ENCODE results near the gene OR52A1.
"Not testable (repeated sequence)": the region's sequence is repeated elsewhere in the genome, so short reads cannot be mapped to it uniquely, and the experiment has no call there.

The OR52A1 gene

DNA sequence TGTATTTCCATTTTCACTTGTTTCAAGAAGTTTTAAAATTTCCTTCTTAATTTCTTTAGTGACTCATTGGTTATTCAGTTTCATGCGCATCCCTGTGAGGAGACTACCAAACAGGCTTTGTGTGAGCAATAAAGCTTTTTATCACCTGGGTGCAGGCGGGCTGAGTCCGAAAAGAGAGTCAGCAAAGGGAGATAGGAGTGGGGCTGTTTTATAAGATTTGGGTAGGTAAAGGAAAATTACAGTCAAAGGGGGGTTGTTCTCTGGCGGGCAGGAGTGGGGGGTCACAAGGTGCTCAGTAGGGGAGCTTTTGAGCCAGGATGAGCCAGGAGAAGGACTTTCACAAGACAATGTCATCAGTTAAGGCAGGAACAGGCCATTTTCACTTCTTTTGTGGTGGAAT lies 5.7 kb upstream of the OR52A1 start:
- not testable (repeated sequence) for H3K4me1 Mint-ChIP-seq (ENCODE audit: low read depth); H3K27me3 Mint-ChIP-seq (ENCODE audit: low read depth); H3K9me3 Mint-ChIP-seq; H3K36me3 Mint-ChIP-seq (ENCODE audit: low read depth); H3K27ac Mint-ChIP-seq; DNase-seq (ENCODE audit: low spot score); H3K4me3 Mint-ChIP-seq

- Mint-ChIP-seq H3K27ac (no peak overlapping the region), H3K27me3 (ENCODE audit: low read depth) (no peaks in the 10 kb centered on the region), H3K9me3 (no peaks in the 10 kb centered on the region), H3K36me3 (ENCODE audit: low read depth) (no peaks in the 10 kb centered on the region), H3K4me1 (ENCODE audit: low read depth) (no peaks in the 10 kb centered on the region), H3K4me3 (no peak overlapping the region)
- DNase-seq (ENCODE audit: low spot score), result no peak
These were observed 5.2 kb upstream of the OR52A1 start for GRCh38 chr11:5159806-5160205.

GRCh38 chr11:5153574-5154431 lies 754 bp downstream of the OR52A1 start:
- Mint-ChIP-seq H3K27ac (no peak overlapping the region), H3K36me3 (ENCODE audit: low read depth) (no peaks in the 10 kb centered on the region), H3K4me1 (ENCODE audit: low read depth) (no peaks in the 10 kb centered on the region), H3K4me3 (no peak overlapping the region), H3K27me3 (ENCODE audit: low read depth) (no peaks in the 10 kb centered on the region), H3K9me3 (no peaks in the 10 kb centered on the region)
- no peak for DNase-seq (ENCODE audit: low spot score)

GRCh38 chr11:5151713-5152153 lies 2.8 kb downstream of the OR52A1 start:
- Mint-ChIP-seq H3K4me3 (no peak overlapping the region), H3K9me3 (no peaks in the 10 kb centered on the region), H3K4me1 (ENCODE audit: low read depth) (no peaks in the 10 kb centered on the region), H3K27me3 (ENCODE audit: low read depth) (no peaks in the 10 kb centered on the region), H3K36me3 (ENCODE audit: low read depth) (no peaks in the 10 kb centered on the region), H3K27ac (no peak overlapping the region)
- no peak for DNase-seq (ENCODE audit: low spot score)

DNA sequence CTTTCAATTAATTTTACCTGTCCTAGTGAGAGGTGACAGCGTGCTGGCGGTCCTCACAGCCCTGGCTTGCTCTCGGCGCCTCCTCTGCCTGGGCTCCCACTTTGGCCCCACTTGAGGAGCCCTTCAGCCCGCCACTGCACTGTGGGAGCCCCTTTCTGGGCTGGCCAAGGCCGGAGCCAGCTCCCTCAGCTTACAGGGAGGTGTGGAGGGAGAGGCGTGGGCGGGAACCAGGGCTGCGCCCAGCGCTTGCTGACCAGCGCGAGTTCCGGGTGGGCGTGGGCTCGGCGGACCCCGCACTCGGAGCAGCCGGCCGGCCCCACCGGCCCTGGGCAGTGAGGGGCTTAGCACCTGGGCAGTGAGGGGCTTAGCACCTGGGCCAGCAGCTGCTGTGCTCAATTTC lies 10.4 kb downstream of the OR52A1 start:
- DNase-seq (ENCODE audit: low spot score); H3K27ac Mint-ChIP-seq; H3K36me3 Mint-ChIP-seq (ENCODE audit: low read depth); H3K4me3 Mint-ChIP-seq; H3K27me3 Mint-ChIP-seq (ENCODE audit: low read depth); H3K9me3 Mint-ChIP-seq; H3K4me1 Mint-ChIP-seq (ENCODE audit: low read depth): not testable (repeated sequence)

DNA sequence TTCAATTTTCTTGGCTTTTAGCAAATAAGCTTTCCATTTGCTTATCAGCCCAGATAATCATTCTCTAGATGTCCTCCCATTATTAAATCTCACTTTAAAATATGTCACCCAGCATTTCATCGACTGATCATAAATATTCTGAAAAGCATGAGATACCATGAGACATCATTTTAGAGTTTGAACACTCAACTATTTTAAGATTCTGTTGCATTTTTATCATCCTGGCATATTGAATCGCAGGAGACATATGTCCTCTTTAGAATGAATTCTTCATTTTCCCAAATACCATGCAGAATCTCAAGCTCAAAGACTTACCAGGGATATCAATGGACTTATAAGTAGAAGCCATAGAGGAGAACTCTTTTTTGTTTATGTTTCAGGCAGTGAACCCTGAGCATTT lies 16.6 kb downstream of the OR52A1 start, which contains the start of gene OR52A5:
OR52A5 (minus strand) TSS at position 361 of the 400 bp plus-strand sequence. CDS start 5,714 bp downstream, outside the sequence.
- H3K27ac Mint-ChIP-seq, result no peak within 1 kb of the TSS
- H3K4me3 Mint-ChIP-seq, result no peak within 1 kb of the TSS
- H3K4me1 Mint-ChIP-seq (ENCODE audit: low read depth), result no peaks in the 10 kb centered on the region
- no peaks in the 10 kb centered on the region for H3K36me3 Mint-ChIP-seq (ENCODE audit: low read depth)
- no peaks in the 10 kb centered on the region for H3K9me3 Mint-ChIP-seq
- no peak for DNase-seq (ENCODE audit: low spot score)
- no peaks in the 10 kb centered on the region for H3K27me3 Mint-ChIP-seq (ENCODE audit: low read depth)

GRCh38 chr11:5137014-5137413 lies 17.5 kb downstream of the OR52A1 start:
- no peak for DNase-seq (ENCODE audit: low spot score)
- H3K9me3 Mint-ChIP-seq, result no peaks in the 10 kb centered on the region
- H3K4me1 Mint-ChIP-seq (ENCODE audit: low read depth), result no peaks in the 10 kb centered on the region
- H3K36me3 Mint-ChIP-seq (ENCODE audit: low read depth), result no peaks in the 10 kb centered on the region
- no peaks in the 10 kb centered on the region for H3K27me3 Mint-ChIP-seq (ENCODE audit: low read depth)
- no peak overlapping the region for H3K27ac Mint-ChIP-seq
- no peak overlapping the region for H3K4me3 Mint-ChIP-seq

DNA sequence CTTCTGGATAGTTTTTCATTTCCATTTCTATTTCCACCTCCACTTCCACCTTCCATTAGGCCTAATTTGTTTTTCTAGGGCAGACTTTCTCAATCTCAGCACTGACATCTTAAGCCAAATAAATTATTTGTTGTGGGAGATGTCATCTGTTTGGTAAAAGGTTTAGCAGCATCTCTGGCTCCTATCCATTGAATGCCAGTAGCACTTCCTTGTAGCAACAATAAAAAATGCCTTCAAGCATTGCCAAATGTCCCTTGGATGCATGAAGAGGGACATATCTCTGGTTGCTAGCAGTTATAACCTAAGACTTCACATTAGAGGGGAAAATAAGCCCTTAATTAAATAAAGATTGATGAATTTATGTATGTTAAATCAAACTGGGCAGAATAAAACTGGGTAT lies 18.3 kb downstream of the OR52A1 start:
- H3K4me1 Mint-ChIP-seq (ENCODE audit: low read depth), result no peaks in the 10 kb centered on the region
- H3K36me3 Mint-ChIP-seq (ENCODE audit: low read depth), result no peaks in the 10 kb centered on the region
- no peaks in the 10 kb centered on the region for H3K9me3 Mint-ChIP-seq
- no peak for DNase-seq (ENCODE audit: low spot score)
- H3K27me3 Mint-ChIP-seq (ENCODE audit: low read depth), result no peaks in the 10 kb centered on the region
- H3K27ac Mint-ChIP-seq, result no peak overlapping the region
- no peak overlapping the region for H3K4me3 Mint-ChIP-seq

DNA sequence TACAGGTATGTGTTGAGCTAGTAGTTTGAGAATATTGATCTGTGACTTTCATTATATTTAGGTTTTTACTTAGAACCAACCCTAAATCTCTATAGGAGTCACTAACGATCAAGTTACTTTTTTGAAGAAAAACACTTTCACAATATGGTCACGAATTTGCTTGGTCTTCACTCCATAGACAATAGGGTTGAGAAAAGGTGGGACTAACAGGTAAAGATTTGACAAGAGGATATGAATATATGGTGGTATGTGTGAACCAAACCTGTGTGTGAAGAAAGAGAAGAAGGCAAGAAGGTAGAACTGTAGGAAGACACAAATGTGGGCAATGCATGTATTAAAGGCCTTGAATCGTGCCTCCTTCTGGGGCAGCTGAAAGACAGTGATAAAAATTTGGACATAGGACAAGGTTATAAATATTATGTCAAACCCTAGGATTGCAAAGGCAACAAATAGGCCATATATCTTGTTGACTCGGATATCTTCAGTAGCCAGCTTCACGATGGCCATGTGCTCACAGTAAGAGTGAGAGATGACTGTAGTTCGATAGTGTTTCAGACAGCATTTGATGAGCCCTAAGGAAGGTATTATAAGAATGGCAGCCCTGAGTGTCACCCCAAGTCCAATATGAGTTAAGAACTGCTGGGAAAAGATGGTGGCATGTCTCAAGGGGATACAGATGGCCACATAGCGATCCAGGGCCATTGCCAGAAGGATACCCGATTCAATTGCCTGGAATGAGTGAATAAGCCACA lies 22.8 kb downstream of the OR52A1 start:
- Mint-ChIP-seq H3K4me3 (no peak overlapping the region), H3K27ac (no peak overlapping the region), H3K4me1 (ENCODE audit: low read depth) (no peaks in the 10 kb centered on the region), H3K36me3 (ENCODE audit: low read depth) (no peaks in the 10 kb centered on the region), H3K27me3 (ENCODE audit: low read depth) (no peaks in the 10 kb centered on the region), H3K9me3 (no peaks in the 10 kb centered on the region)
- no peak for DNase-seq (ENCODE audit: low spot score)

DNA sequence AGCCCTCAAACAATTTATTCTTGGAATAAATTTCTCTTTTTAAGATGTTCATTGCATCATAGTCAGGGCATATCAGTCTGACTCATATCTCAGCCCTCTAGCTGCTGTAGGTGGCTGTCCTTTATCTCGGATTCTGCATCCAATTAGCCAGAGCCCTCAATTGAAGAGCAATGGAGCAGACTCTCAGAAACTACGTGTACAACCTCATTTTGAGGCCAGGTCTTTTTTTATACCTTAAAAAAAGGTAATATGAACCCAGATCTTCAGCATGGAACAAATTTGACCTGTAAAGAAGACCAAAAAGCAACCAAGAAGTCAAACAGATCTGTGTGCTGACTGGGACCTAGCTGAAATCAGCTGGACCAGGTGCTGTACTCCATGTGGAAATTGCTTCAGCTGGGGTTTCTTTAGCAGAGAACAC lies 25.1 kb downstream of the OR52A1 start:
- no peaks in the 10 kb centered on the region for H3K4me1 Mint-ChIP-seq (ENCODE audit: low read depth)
- DNase-seq (ENCODE audit: low spot score), result no peak
- no peak overlapping the region for H3K27ac Mint-ChIP-seq
- no peak overlapping the region for H3K4me3 Mint-ChIP-seq
- no peaks in the 10 kb centered on the region for H3K9me3 Mint-ChIP-seq
- no peaks in the 10 kb centered on the region for H3K27me3 Mint-ChIP-seq (ENCODE audit: low read depth)
- no peaks in the 10 kb centered on the region for H3K36me3 Mint-ChIP-seq (ENCODE audit: low read depth)

- Mint-ChIP-seq H3K4me3 (no peak overlapping the region), H3K27ac (no peak overlapping the region), H3K27me3 (ENCODE audit: low read depth) (no peaks in the 10 kb centered on the region), H3K36me3 (ENCODE audit: low read depth) (no peaks in the 10 kb centered on the region), H3K4me1 (ENCODE audit: low read depth) (no peaks in the 10 kb centered on the region), H3K9me3 (no peaks in the 10 kb centered on the region)
- no peak for DNase-seq (ENCODE audit: low spot score)
These were observed 29.5 kb downstream of the OR52A1 start for GRCh38 chr11:5124891-5125620.

DNA sequence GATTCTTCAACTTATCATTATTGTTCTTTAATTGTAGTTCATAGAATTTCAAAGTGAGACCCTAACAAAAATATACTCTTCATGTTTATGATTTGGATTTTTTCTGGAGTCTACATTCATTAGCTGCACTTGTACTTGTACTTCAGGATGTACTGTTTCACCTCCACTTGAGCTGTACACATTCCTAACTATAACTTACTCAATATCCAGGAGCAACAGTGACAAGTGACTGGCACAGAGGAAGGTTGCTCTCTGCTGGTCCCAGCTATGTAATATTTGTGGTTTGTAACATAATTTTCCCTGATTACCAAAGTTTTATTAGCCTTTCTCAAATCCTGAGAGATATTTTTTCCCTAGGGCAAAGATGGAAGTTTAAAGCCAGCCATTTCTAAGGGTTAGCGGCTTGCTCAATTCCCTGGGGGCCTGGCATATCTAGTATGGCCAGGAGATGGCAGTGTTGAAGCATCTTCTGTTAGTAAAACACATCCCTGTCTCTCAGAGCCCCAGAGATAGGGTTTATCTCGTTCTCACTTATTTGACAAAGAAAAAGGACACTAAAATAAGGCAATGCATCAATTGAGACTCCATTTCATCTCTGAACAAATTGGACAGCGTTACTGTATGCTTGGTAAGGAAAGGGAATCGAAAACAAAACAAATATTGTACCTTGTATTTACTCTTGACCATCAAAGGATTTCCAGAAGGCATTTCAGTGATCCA lies 30.6 kb downstream of the OR52A1 start:
- no peak overlapping the region for H3K27ac Mint-ChIP-seq
- no peaks in the 10 kb centered on the region for H3K27me3 Mint-ChIP-seq (ENCODE audit: low read depth)
- DNase-seq (ENCODE audit: low spot score), result no peak
- no peak overlapping the region for H3K4me3 Mint-ChIP-seq
- H3K4me1 Mint-ChIP-seq (ENCODE audit: low read depth), result no peaks in the 10 kb centered on the region
- H3K9me3 Mint-ChIP-seq, result no peaks in the 10 kb centered on the region
- no peaks in the 10 kb centered on the region for H3K36me3 Mint-ChIP-seq (ENCODE audit: low read depth)

DNA sequence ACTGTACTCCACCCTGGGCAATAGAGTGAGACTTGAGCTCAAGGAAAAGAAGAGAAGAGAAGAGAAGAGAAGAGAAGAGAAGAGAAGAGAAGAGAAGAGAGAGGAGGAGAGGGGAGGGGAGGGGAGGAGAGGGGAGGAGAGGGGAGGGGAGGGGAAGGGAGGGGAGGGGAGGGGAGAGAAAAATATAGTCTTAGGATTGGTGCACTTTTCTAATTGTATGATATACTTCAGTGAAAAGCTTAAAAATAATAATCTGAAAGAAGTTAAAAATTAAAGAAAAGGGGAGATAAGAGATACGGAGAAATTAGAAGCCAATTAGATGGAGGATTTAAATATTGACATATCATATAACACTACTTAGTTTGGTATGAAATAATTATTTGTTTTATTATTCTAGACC lies 35.7 kb downstream of the OR52A1 start:
- H3K9me3 Mint-ChIP-seq, result no peaks in the 10 kb centered on the region
- H3K4me3 Mint-ChIP-seq, result no peak overlapping the region
- H3K27me3 Mint-ChIP-seq (ENCODE audit: low read depth), result no peaks in the 10 kb centered on the region
- DNase-seq (ENCODE audit: low spot score), result no peak
- no peaks in the 10 kb centered on the region for H3K4me1 Mint-ChIP-seq (ENCODE audit: low read depth)
- H3K36me3 Mint-ChIP-seq (ENCODE audit: low read depth), result no peaks in the 10 kb centered on the region
- no peak overlapping the region for H3K27ac Mint-ChIP-seq

Data from T-helper 2 cell treated with Interferon-gamma antibody and Interleukin-4, amounts not matched to agents 5 μg/mL and 100 μg/mL, for 36 hours (primary cell).